Panc1 (cell line): ENCODE data around the gene TIAM2. TPM values are rescaled to one million over a fixed set of nuclear protein-coding genes. Genes with fewer than 3 reads are reported as not detected.

Experiments
- ATAC-seq: fragments of 200-7000 bp; cut with Tn5 transposase; 2 replicates; pipeline ENCODE4 v1.9.1; 2020; ENCODE audit warnings: mild to moderate bottlenecking, moderate library complexity
- BruUV-seq: library from RNA; stranded (reverse); fragments of 400-500 nt; replicated peaks from 2 replicates; lab custom pipeline; 2021; lab: Mats Ljungman, UMichigan
- CTCF ChIA-PET: fragments of 300-600 bp; sonication (Branson Sonifier 250); formaldehyde crosslinking; loops from one replicate; lab custom pipeline; 2022; ENCODE audit warnings: antibody characterized with exemption; lab: Charles Lee
- POLR2A ChIA-PET: fragments of 300-600 bp; sonication (Branson Sonifier 250); formaldehyde crosslinking; loops from one replicate; lab custom pipeline; 2022; ENCODE audit warnings: antibody characterized with exemption; lab: Charles Lee
- DNase-seq: peaks from one replicate; pipeline ENCODE4 v3.0.0-alpha.2; 2010; ENCODE audit warnings: low read depth, low spot score
- H3K27ac ChIP-seq: 2 replicates; pipeline ENCODE4 v1.5.1; 2011; ENCODE audit warnings: mild to moderate bottlenecking, low read length, inconsistent platforms
- H3K27me3 ChIP-seq: fragments of 200-500 bp; sonication (Bioruptor generic); 2 replicates; pipeline ENCODE4 v1.6.0; 2014; ENCODE audit warnings: low read length, inconsistent platforms; ENCODE audit not compliant: control insufficient read depth, insufficient read depth
- H3K36me3 ChIP-seq: fragments of 200-500 bp; sonication (Bioruptor generic); 2 replicates; pipeline ENCODE4 v1.5.1; 2014; ENCODE audit warnings: inconsistent platforms, mild to moderate bottlenecking, low read length, moderate library complexity; ENCODE audit not compliant: control insufficient read depth, insufficient read depth
- H3K4me1 ChIP-seq: 2 replicates; pipeline ENCODE4 v1.5.1; 2011; ENCODE audit warnings: inconsistent platforms, mild to moderate bottlenecking, low read length, moderate library complexity; ENCODE audit not compliant: control insufficient read depth, insufficient read depth
- H3K4me3 ChIP-seq, 2 experiments: 2 replicates each; pipeline ENCODE4 v1.5.1; 2011 to 2012; ENCODE audit warnings: low read depth in 2 of 2, low read length in 2 of 2, mild to moderate bottlenecking in 2 of 2, inconsistent platforms in 1 of 2, moderate library complexity in 1 of 2
- H3K9me3 ChIP-seq: fragments of 200-500 bp; sonication (Bioruptor generic); 2 replicates; pipeline ENCODE4 v1.5.1; 2014; ENCODE audit warnings: low read depth, mild to moderate bottlenecking, inconsistent platforms, low read length, moderate library complexity; ENCODE audit not compliant: control insufficient read depth, insufficient read depth
- CTCF ChIP-seq: fragments of 450-650 bp; IDR thresholded peaks from 2 replicates; pipeline ENCODE4 v1.5.1; 2017; ENCODE audit warnings: mild to moderate bottlenecking
- POLR2AphosphoS5 ChIP-seq: IDR thresholded peaks from 2 replicates; pipeline ENCODE4 v1.6.1; 2012; ENCODE audit warnings: mild to moderate bottlenecking, low read depth, low read length, moderate library complexity
- REST ChIP-seq, 2 experiments: IDR thresholded peaks; 2 replicates each; pipeline ENCODE4 v1.6.1; 2011 to 2012; ENCODE audit warnings: low read depth in 2 of 2, control low read depth in 1 of 2, low read length in 1 of 2, mild to moderate bottlenecking in 1 of 2, moderate library complexity in 1 of 2; ENCODE audit not compliant: insufficient read depth in 1 of 2
- SIN3A ChIP-seq: IDR thresholded peaks from 2 replicates; pipeline ENCODE4 v1.6.1; 2012; ENCODE audit warnings: low read depth, mild to moderate bottlenecking, low read length, moderate library complexity, borderline replicate concordance; ENCODE audit not compliant: insufficient read depth
- TCF7L2 ChIP-seq: IDR thresholded peaks from 2 replicates; pipeline ENCODE4 v1.6.1; 2011; ENCODE audit warnings: mild to moderate bottlenecking, low read depth, low read length, inconsistent platforms
- in situ Hi-C: cut with HindIII; loops from 2 replicates; pipeline ENCODE4 v1.10.0; 2016; ENCODE audit warnings: low sequenced_read_pairs, low pct_unique_long_range_greater_than_20kb
- intact Hi-C: fragments of 100-400 bp; cut with micrococcal nuclease; formaldehyde crosslinking; loops from one replicate; pipeline ENCODE4 v1.10.0; 2022; ENCODE audit not compliant: unreplicated experiment
- total RNA-seq: library from RNA; stranded (reverse); gene quantifications from one replicate; pipeline ENCODE4 v1.2.1, GENCODE V29; 2021; ENCODE audit not compliant: unreplicated experiment

The TIAM2 gene
- total RNA-seq, 1 experiment from 2014 or later: 14.9 TPM

GRCh38 chr6:155271145-155271544 lies 276.0 kb downstream of the TIAM2 start:
- POLR2A ChIA-PET: no interaction called here
- intact Hi-C loops: no loop called here
- H3K4me3 ChIP-seq: no peak overlapping the region
- CTCF ChIA-PET: no interaction called here
- peaks cover 9% of the 10 kb centered on the region for H3K36me3 ChIP-seq
- no peaks in the 10 kb centered on the region for H3K9me3 ChIP-seq
- H3K4me1 ChIP-seq: no peaks in the 10 kb centered on the region
- ATAC-seq (no peak), DNase-seq (no peak)
- no TSS peak for BruUV-seq
- no peak overlapping the region for H3K27ac ChIP-seq
- in situ Hi-C loops: no loop called here
- no peak for TF ChIP-seq REST (IDR thresholded peaks at IDR 0.05; ENCODE audit: insufficient read depth in 1 of 2, low read depth in 2 of 2, low read length in 1 of 2)
- no peak for TF ChIP-seq POLR2AphosphoS5
- no peak for TF ChIP-seq SIN3A
- no peak for TF ChIP-seq CTCF
- no peak for TF ChIP-seq TCF7L2
- H3K27me3 ChIP-seq: no peaks in the 10 kb centered on the region

- no TSS peak for BruUV-seq
- CTCF ChIA-PET: no interaction called here
These were observed 277.5 kb downstream of the TIAM2 start for GRCh38 chr6:155272353-155273232.

More at GRCh38 chr6:155272353-155273232, 277.5 kb downstream of the TIAM2 start:
- DNase-seq (no peak), ATAC-seq (no peak)
- H3K27me3 ChIP-seq: no peaks in the 10 kb centered on the region
- H3K4me1 ChIP-seq: no peaks in the 10 kb centered on the region
- in situ Hi-C loops (no loop called here), intact Hi-C loops (no loop called here)
- POLR2A ChIA-PET: interaction anchor here (0.7 kb wide), 1 partner anchor 349 kb away, joined by 3 read pairs; no protein-coding TSS in a partner anchor
- H3K36me3 ChIP-seq: peaks cover 11% of the 10 kb centered on the region
- no peak overlapping the region for H3K27ac ChIP-seq
- H3K4me3 ChIP-seq: no peak overlapping the region
- TF ChIP-seq REST (IDR thresholded peaks at IDR 0.05; ENCODE audit: insufficient read depth in 1 of 2, low read depth in 2 of 2, low read length in 1 of 2) (no peak), TCF7L2 (no peak), SIN3A (no peak), POLR2AphosphoS5 (no peak)
- no peaks in the 10 kb centered on the region for H3K9me3 ChIP-seq
